ENCODE data around the gene OR2T1.
"Not testable (repeated sequence)": the region's sequence is repeated elsewhere in the genome, so short reads cannot be mapped to it uniquely, and the experiment has no call there.

Gene OR2T1

DNA sequence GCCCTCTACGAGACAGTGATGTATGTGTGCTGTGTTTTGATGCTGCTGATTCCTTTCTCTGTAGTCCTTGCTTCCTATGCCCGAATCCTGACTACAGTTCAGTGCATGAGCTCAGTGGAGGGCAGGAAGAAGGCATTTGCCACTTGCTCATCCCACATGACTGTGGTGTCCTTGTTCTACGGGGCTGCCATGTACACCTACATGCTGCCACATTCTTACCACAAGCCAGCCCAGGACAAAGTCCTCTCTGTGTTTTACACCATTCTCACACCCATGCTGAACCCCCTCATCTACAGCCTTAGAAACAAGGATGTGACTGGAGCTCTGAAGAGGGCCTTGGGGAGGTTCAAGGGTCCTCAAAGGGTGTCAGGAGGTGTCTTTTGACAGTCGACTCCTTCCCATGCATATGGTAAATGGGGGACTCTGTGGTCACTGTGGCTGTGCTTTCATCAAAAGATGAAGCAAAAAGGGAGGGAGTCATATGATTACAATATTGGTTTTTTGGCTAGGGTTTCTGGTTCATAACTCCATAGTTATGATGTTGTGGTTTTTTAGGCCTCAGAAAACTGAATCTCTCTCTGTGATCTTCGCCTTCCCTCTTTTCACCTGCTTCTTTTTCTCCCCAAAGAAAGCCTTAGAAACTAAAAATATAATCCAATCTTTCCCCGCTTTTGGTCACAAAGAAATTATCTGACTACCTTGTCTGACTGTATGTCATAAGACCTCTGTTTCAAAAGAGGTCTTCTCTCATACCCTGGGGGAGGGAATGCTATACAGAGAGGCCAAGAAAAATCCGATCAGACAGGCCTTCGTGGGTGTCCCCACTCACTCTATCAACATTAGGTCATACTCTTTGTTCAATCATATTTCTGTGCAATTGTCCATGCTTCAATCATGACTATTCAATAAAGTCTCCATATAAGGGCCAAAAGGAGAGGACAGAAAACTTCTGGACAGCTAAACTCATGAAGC, 4.2 kb downstream of the OR2T1 start:
- TF ChIP-seq, protein P1, sequence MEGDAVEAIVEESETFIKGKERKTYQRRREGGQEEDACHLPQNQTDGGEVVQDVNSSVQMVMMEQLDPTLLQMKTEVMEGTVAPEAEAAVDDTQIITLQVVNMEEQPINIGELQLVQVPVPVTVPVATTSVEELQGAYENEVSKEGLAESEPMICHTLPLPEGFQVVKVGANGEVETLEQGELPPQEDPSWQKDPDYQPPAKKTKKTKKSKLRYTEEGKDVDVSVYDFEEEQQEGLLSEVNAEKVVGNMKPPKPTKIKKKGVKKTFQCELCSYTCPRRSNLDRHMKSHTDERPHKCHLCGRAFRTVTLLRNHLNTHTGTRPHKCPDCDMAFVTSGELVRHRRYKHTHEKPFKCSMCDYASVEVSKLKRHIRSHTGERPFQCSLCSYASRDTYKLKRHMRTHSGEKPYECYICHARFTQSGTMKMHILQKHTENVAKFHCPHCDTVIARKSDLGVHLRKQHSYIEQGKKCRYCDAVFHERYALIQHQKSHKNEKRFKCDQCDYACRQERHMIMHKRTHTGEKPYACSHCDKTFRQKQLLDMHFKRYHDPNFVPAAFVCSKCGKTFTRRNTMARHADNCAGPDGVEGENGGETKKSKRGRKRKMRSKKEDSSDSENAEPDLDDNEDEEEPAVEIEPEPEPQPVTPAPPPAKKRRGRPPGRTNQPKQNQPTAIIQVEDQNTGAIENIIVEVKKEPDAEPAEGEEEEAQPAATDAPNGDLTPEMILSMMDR (IDR thresholded peaks at IDR 0.05; ENCODE audit: borderline replicate concordance, control extremely low read depth, extremely low read depth, insufficient read depth, missing control alignments), result no peak
- in situ Hi-C loops (cut with MboI; ENCODE audit: low sequenced_read_pairs, unreplicated experiment), result loop anchor here (10.0 kb wide), 1 partner anchor 208 kb away; no protein-coding TSS in a partner anchor

DNA sequence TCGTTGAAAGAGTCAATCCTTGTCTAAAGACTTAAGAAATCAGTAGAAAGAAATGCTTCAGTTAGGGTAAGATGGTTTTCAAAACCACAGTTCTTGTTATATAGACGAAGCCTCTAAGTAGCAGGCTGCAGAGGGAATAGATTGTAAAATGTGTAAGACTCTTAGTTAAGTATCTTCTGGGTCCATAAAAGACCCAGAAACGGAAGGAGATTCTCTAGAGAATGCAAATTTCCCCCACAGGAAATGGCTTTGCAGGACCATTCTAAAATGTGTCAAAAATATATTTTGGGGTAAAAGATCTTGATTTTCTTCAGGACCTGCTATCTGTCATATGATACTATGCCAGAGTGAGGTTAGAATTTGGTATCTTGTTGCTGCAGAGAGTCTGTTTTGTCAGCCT, 13.4 kb downstream of the OR2T1 start:
- DNase-seq (ENCODE audit: low spot score), result no peak
- in situ Hi-C loops (cut with MboI; ENCODE audit: low sequenced_read_pairs, unreplicated experiment), result no loop called here
- TF ChIP-seq, protein P1 (IDR thresholded peaks at IDR 0.05; ENCODE audit: borderline replicate concordance, control extremely low read depth, extremely low read depth, insufficient read depth, missing control alignments), result no peak

More for the DNA sequence above, 4.2 kb downstream of the OR2T1 start:
- no peak for DNase-seq (ENCODE audit: low spot score)

DNA sequence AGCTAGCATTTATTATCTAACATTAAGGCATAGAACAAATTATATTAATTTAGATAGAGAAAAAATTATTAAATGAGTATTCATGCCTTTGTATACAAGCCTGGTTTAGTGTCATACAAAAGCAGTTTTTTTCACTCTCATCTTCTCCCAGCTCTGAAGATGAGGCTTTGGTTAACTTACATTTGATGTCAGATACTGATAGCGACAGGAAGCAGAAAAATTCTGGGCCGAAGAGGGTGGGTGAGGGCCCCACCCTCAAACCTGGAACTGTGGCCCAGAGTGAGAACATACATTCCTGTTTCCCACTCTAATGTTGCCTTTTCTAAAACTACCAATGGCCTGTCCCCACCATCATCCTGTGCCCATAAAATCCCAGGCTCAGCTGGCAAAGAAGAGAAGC, 15.0 kb downstream of the OR2T1 start:
- in situ Hi-C loops (cut with MboI; ENCODE audit: low sequenced_read_pairs, unreplicated experiment), result no loop called here
- TF ChIP-seq, protein P1 (IDR thresholded peaks at IDR 0.05; ENCODE audit: borderline replicate concordance, control extremely low read depth, extremely low read depth, insufficient read depth, missing control alignments), result no peak
- DNase-seq (ENCODE audit: low spot score), result no peak

DNA sequence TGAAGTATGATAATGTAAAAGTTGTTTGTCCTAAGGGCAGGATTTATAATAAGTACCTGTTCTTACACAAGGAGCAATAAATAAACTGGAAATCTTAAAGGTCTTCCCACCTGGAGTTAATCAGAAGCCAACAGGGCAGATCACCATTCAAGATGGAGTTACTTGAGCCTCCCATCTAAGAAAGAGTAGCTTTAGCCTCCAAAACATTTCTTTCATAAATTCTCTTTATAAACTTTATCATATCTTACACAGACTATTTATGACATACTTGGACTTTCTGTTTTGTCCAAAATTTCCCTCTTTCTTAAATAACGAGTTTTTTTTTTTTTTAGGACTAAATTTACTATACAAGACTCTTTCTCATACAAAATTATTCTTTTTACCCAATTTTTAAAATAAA, 18.5 kb downstream of the OR2T1 start:
- in situ Hi-C loops (cut with MboI; ENCODE audit: low sequenced_read_pairs, unreplicated experiment), result no loop called here
- TF ChIP-seq, protein P1 (IDR thresholded peaks at IDR 0.05; ENCODE audit: borderline replicate concordance, control extremely low read depth, extremely low read depth, insufficient read depth, missing control alignments), result no peak
- no peak for DNase-seq (ENCODE audit: low spot score)

DNA sequence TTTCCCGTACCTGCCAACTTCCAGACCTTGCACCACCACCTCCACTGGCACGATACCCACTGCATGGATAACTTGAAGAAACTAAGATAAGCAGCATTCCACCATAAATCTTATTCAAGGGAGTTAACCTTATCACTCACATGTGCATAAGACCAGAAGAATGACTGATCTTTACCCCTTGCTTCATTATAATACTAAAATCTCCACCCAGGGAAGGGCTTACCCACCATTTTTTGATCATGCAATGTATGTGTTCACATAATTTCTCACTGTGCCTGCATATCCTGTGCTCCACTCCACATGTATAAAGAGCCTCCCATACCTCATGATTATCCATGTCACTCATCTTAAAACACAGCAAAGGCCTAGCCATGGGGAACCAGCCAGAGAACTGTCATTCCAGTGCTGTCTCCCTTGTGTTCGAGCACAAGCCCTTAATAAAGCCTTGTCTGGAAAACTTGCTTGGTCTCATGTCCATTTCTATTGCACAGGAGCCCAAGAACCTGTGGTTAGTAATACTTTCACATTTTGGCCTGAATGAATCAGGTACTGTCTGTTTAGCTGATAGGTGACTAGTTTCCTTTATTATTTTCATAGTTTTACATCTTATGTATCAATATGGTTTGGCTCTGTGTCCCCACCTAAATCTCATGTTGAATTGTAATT, 24.8 kb downstream of the OR2T1 start:
- DNase-seq (ENCODE audit: low spot score); in situ Hi-C loops (cut with MboI; ENCODE audit: low sequenced_read_pairs, unreplicated experiment): not testable (repeated sequence)

DNA sequence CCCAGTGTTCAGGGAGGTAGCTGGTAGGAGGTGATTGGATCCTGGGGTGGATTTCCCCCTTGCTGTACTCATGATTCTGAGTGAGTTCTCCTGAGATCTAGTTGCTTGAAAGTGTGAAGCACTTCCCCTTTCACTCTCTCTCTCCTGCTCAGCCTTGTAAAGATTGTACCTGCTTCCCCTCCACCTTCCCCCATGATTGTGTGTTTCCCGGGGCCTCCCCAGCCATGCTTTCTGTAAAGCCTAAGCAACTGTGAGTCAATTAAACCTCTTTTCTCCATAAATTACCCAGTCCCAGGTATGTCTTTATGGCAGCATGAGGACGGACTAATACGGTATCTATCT, 25.3 kb downstream of the OR2T1 start:
- DNase-seq (ENCODE audit: low spot score); in situ Hi-C loops (cut with MboI; ENCODE audit: low sequenced_read_pairs, unreplicated experiment): not testable (repeated sequence)

DNA sequence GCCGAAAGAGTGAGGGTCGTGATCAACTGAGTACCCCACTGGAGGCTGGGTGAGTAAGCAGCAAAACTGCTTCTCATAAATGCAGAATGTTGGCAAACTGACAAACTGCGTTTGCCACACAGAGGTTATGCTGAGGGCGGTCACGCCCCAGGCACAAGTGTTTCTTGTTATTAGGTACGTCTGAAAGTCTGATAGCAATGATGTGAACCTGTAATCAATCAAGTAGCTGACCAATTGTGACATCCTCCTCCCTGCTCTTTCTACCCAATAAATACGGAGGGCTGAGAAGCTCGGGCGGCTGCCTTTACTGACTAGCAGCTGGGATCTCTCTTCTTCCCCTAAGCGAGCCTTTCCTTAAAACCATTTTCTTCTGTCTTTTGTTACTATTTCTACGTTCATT, 28.8 kb downstream of the OR2T1 start:
- DNase-seq (ENCODE audit: low spot score); in situ Hi-C loops (cut with MboI; ENCODE audit: low sequenced_read_pairs, unreplicated experiment): not testable (repeated sequence)

DNA sequence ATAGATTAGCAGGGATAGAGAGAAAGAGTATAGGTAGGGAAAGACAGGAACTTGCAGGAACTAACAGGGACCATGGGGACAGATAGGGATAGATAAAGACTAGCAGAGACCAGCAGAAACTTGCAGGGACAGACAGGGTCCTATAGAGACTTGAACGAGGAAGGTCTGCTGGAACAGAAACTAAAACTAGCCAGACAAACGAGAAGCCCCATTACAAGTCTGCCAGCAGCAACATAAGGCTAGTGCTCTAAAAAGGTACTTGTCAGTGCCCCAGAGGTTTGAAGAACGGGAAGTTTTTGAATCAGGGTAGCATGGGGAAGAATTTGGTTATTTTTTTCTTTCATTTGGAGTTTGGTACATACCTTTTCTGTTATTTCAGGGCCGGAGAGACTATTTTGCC, 29.4 kb downstream of the OR2T1 start:
- peak; percentile 21 for DNase-seq (ENCODE audit: low spot score)
- in situ Hi-C loops (cut with MboI; ENCODE audit: low sequenced_read_pairs, unreplicated experiment), result not testable (repeated sequence)

DNA sequence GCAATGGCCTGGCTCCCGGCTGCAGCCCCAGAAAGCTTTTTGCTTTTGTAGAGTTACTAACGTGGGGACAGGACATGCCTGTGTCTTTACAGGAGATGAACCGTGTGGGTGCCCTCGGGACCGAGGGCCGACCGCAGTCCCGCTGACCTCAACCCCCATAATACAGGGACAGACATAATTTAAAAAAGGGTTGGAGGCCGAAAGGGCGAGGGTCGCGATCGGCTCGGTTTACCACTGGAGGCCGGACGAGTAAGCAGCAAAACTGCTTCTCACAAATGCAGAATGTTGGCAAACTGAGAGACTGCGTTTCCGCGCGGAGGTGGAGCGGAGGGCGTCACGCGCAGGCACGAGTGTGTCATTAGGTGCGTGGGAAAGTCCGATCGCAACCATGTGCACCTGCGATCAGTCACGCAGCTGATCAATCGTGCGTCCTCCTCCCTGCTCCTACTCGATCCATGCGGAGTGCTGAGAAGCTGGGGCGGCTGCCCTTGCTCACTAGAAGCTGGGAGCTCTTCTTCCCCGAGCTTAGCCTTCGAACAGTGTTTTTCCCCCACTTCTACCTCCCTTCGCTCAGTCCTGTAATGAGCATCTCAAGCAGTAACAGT, 31.1 kb downstream of the OR2T1 start:
- in situ Hi-C loops (cut with MboI; ENCODE audit: low sequenced_read_pairs, unreplicated experiment); DNase-seq (ENCODE audit: low spot score): not testable (repeated sequence)

DNA sequence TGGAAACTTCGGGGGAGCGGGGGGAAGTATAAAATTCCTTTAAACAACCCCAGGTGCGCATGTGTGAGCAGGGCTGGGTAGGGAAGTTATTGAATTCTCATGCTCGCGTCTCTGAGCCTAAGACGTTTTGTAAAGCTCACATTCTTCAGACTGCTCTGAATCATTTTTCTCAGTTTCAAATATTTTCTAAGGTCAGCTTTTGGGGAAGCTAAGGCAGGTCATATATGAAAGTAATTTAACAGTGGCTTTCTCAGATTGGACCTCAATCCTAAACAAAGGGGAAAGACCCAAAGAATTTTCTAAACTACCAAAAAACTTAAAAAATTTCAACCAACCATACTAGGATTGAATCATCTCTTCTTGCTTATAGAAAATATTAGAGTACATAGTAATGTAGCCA, 32.1 kb downstream of the OR2T1 start:
- in situ Hi-C loops (cut with MboI; ENCODE audit: low sequenced_read_pairs, unreplicated experiment); DNase-seq (ENCODE audit: low spot score): not testable (repeated sequence)

DNA sequence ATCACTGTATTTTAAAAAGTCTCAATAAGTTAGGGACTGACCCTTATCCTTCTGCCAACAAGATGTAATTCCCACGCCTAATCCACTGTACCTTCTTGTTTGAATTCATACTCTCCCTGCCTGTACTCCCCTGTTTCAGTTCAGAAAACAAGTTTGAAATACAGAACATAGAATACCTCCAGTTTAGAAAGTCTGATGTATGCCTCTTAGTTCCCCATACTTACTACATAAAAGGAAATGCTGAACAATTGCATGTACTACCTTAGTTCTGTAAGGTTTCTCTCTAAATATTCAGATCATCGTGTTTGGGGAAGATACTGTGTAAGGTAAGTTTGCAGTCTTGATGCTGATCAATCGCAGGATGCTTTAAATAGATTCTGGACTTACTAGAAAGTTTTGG, 33.5 kb downstream of the OR2T1 start:
- in situ Hi-C loops (cut with MboI; ENCODE audit: low sequenced_read_pairs, unreplicated experiment), result not testable (repeated sequence)

DNA sequence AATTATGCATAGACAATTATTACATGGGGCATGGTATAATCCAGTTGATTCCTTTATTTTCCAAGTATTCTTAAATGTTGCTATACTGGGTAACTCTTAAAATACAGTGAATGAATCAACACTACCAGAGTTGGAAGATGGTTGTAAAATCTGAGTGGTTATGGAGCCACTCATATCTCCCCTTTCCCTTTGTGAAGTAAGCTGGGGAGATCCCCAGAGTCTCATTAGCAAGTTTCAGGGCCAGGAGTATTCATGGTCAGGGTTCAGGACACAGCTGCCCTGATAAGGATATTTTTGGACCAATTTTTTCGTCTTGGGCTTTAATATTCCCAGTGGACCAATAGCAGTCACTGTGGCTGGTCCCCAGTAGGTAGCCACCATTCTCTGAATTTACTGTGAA, 35.8 kb downstream of the OR2T1 start:
- DNase-seq (ENCODE audit: low spot score); in situ Hi-C loops (cut with MboI; ENCODE audit: low sequenced_read_pairs, unreplicated experiment): not testable (repeated sequence)

More for the DNA sequence above, 33.5 kb downstream of the OR2T1 start:
- DNase-seq (ENCODE audit: low spot score), result not testable (repeated sequence)

DNA sequence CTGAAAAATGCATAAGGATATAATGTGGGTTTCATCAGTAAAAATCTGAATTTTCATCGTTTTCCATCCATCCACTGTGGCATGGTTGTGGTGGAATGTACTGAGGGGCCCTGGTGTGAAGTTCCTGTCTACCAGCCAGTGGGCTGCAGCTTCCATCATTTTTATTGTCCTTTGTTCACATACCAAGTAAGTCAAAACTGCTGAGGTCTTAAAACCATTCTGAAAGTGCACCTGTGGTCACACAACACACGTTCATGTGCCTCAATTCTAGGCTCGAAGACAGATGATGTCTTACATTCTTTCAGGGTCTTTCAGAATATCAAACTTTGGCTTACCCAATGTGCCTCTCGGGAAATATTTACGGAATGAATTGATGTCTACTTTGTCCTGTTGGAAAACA, 36.4 kb downstream of the OR2T1 start:
- DNase-seq (ENCODE audit: low spot score); in situ Hi-C loops (cut with MboI; ENCODE audit: low sequenced_read_pairs, unreplicated experiment): not testable (repeated sequence)
